DND-41 (cell line): Measurements from ENCODE around the gene DNAJC2.

Experiments used
- EZH2 ChIP-seq: IDR thresholded peaks from 3 replicates; pipeline ENCODE4 v1.6.1; 2012; ENCODE audit warnings: borderline replicate concordance, low read depth, mild to moderate bottlenecking, moderate library complexity, low read length, inconsistent platforms; ENCODE audit not compliant: severe bottlenecking
- TF ChIP-seq, protein P1 (sequence below): IDR thresholded peaks from 2 replicates; pipeline ENCODE4 v1.5.1; 2012; ENCODE audit warnings: borderline replicate concordance, low read length, moderate library complexity, mild to moderate bottlenecking; ENCODE audit not compliant: poor library complexity, severe bottlenecking; ENCODE audit errors: extremely low read depth

DNA sequence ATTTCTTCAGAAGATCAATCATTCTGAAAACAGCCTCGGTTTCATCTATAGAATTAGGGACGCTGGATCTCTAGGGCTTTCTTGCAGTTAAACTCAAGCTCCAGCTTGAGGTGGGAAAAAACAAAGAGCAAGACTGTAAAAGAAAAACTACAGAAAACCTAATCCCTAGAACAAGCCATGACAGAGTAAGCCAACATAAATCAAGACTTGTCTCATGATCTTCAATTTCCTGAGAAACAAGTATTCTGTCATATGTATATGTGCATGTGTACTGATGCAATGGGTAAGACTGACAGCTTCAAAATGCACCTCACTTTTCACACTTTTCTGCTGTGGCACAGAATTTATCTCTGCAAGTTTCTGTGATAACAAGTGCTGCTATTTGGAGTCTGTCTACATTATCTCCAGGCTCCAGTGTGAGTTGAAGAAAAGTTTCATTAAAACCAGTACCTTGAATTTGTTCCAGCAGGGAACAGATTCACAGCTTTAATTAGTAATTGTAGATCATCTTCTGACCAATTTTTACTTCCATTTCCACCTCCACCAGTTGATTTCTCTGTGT lies 28.1 kb downstream of the DNAJC2 start:
- TF ChIP-seq, protein P1, sequence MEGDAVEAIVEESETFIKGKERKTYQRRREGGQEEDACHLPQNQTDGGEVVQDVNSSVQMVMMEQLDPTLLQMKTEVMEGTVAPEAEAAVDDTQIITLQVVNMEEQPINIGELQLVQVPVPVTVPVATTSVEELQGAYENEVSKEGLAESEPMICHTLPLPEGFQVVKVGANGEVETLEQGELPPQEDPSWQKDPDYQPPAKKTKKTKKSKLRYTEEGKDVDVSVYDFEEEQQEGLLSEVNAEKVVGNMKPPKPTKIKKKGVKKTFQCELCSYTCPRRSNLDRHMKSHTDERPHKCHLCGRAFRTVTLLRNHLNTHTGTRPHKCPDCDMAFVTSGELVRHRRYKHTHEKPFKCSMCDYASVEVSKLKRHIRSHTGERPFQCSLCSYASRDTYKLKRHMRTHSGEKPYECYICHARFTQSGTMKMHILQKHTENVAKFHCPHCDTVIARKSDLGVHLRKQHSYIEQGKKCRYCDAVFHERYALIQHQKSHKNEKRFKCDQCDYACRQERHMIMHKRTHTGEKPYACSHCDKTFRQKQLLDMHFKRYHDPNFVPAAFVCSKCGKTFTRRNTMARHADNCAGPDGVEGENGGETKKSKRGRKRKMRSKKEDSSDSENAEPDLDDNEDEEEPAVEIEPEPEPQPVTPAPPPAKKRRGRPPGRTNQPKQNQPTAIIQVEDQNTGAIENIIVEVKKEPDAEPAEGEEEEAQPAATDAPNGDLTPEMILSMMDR: no peak
- TF ChIP-seq EZH2: no peak
